GM12878 (cell line): Measurements from ENCODE around the gene UFD1. TPM values are rescaled to one million over a fixed set of nuclear protein-coding genes. Genes with fewer than 3 reads are reported as not detected.

Experiments
- ATAC-seq: fragments of 200-7000 bp; cut with Tn5 transposase; 3 replicates; pipeline ENCODE4 v1.9.1; 2020; ENCODE audit warnings: mild to moderate bottlenecking, moderate library complexity
- BruUV-seq: library from RNA; stranded (reverse); fragments of 400-500 nt; replicated peaks from 2 replicates; lab custom pipeline; 2021; lab: Mats Ljungman, UMichigan
- CTCF ChIA-PET: fragments of 300-600 bp; sonication (Branson Sonifier 250); formaldehyde crosslinking; extraction: SDS; loops from one replicate; lab custom pipeline; 2021; ENCODE audit warnings: inconsistent platforms; lab: Yijun Ruan, JAX
- POLR2A ChIA-PET: fragments of 350-600 bp; formaldehyde crosslinking; extraction: SDS; loops from one replicate; lab custom pipeline; 2021; ENCODE audit warnings: inconsistent platforms; lab: Charles Lee
- RAD21 ChIA-PET: fragments of 300-600 bp; sonication (Branson Sonifier 250); formaldehyde crosslinking; loops from one replicate; lab custom pipeline; 2023; ENCODE audit warnings: antibody characterized with exemption; ENCODE audit not compliant: unreplicated experiment; lab: Charles Lee
- SMC1A ChIA-PET: fragments of 300-600 bp; sonication (Branson Sonifier 250); formaldehyde crosslinking; loops from one replicate; lab custom pipeline; 2023; ENCODE audit not compliant: unreplicated experiment, uncharacterized antibody; lab: Charles Lee
- DNase-seq: peaks from one replicate; pipeline ENCODE4 v3.0.0-alpha.2; 2011; ENCODE audit warnings: low read depth, low spot score
- FAIRE-seq: peaks from 3 replicates; lab custom pipeline; 2011; peaks lifted over from hg19 to GRCh38; lab: Jason Lieb, UNC
- H2AFZ ChIP-seq: 2 replicates; pipeline ENCODE4 v1.6.0; 2011; ENCODE audit warnings: low read depth, low read length, control low read depth; ENCODE audit not compliant: control insufficient read depth
- H3K27ac ChIP-seq: 2 replicates; pipeline ENCODE4 v1.5.1; 2011; ENCODE audit warnings: control low read depth; ENCODE audit not compliant: control insufficient read depth, insufficient read depth
- H3K27me3 ChIP-seq, 2 experiments: replicated peaks in 1 of 2; 2 replicates each; pipeline versions ENCODE4 v1.6.0 to v1.6.1; 2011; ENCODE audit warnings: low read length in 1 of 2; ENCODE audit not compliant: control insufficient read depth in 2 of 2, insufficient read depth in 2 of 2
- H3K36me3 ChIP-seq, 2 experiments: 2 replicates each; pipeline ENCODE4 v1.5.1; 2011; ENCODE audit warnings: low read length in 1 of 2; ENCODE audit not compliant: control insufficient read depth in 2 of 2, insufficient read depth in 2 of 2
- H3K4me1 ChIP-seq: 2 replicates; pipeline ENCODE4 v1.6.1; 2011; ENCODE audit warnings: mild to moderate bottlenecking, low read length, moderate library complexity, mixed read lengths; ENCODE audit not compliant: control insufficient read depth, insufficient read depth
- H3K4me2 ChIP-seq: 2 replicates; pipeline ENCODE4 v1.6.0; 2011; ENCODE audit warnings: control low read depth; ENCODE audit not compliant: control insufficient read depth, insufficient read depth
- H3K4me3 ChIP-seq: fragments of 200-600 bp; sonication (generic); 2 replicates; pipeline ENCODE4 v1.5.1; 2016
- H3K79me2 ChIP-seq: 2 replicates; pipeline ENCODE4 v1.6.0; 2011; ENCODE audit warnings: low read length; ENCODE audit not compliant: control insufficient read depth, insufficient read depth
- H3K9ac ChIP-seq: 2 replicates; pipeline ENCODE4 v1.8.0; 2011; ENCODE audit warnings: low read length, control low read depth, mixed read lengths; ENCODE audit not compliant: control insufficient read depth, insufficient read depth
- H3K9me3 ChIP-seq: replicated peaks from 3 replicates; pipeline ENCODE4 v1.5.1; 2011; ENCODE audit warnings: mild to moderate bottlenecking, low read length; ENCODE audit not compliant: control insufficient read depth, insufficient read depth
- H4K20me1 ChIP-seq: 2 replicates; pipeline ENCODE4 v1.6.0; 2011; ENCODE audit not compliant: control insufficient read depth, insufficient read depth
- CBX5 ChIP-seq: sonication (generic); IDR thresholded peaks from 2 replicates; pipeline ENCODE4 v1.6.1; 2016; ENCODE audit warnings: low read depth, moderate library complexity, mild to moderate bottlenecking, inconsistent platforms
- HDAC2 ChIP-seq: fragments of 200-600 bp; sonication (generic); IDR thresholded peaks from 2 replicates; pipeline ENCODE4 v1.6.1; 2017
- KDM1A ChIP-seq: fragments of 200-600 bp; sonication (generic); IDR thresholded peaks from 2 replicates; pipeline ENCODE4 v1.6.1; 2016; ENCODE audit warnings: borderline replicate concordance
- MAX ChIP-seq: IDR thresholded peaks from 2 replicates; pipeline ENCODE4 v1.6.1; 2012; ENCODE audit warnings: low read depth, low read length, improper control_type of control experiment
- MEF2B ChIP-seq: fragments of 450-650 bp; IDR thresholded peaks from 2 replicates; pipeline ENCODE4 v1.6.1; 2018; ENCODE audit warnings: mild to moderate bottlenecking, moderate library complexity; ENCODE audit not compliant: partially characterized antibody, poor library complexity, severe bottlenecking
- SUZ12 ChIP-seq: fragments of 200-600 bp; sonication (generic); IDR thresholded peaks from one replicate; pipeline ENCODE4 v1.6.1; 2018; ENCODE audit warnings: antibody characterized with exemption, mild to moderate bottlenecking; ENCODE audit not compliant: unreplicated experiment
- ZNF24 ChIP-seq: fragments of 450-650 bp; IDR thresholded peaks from 2 replicates; pipeline ENCODE4 v1.6.1; 2017; ENCODE audit warnings: antibody characterized with exemption, mild to moderate bottlenecking
- WGBS: methylation state at CpG from one replicate; pipeline ENCODE4 v1.1.6; 2016; ENCODE audit warnings: low lambda C conversion rate; ENCODE audit not compliant: insufficient replicate concordance, insufficient coverage; ENCODE audit errors: missing lambda C conversion rate; 5-methylcytosine and 5-hydroxymethylcytosine counted together
- in situ Hi-C: fragments of 300-500 bp; cut with MboI; formaldehyde crosslinking; loops from 9 replicates; pipeline ENCODE4 v1.14.3; 2018; ENCODE audit warnings: mixed read lengths
- intact Hi-C: fragments of 100-400 bp; cut with micrococcal nuclease; formaldehyde crosslinking; loops from one replicate; pipeline ENCODE4 v1.14.2; 2022; ENCODE audit not compliant: unreplicated experiment
- polyA plus RNA-seq, 11 experiments: library from polyadenylated mRNA; depleted of rRNA in 4 of 11; unstranded in 6 of 11; stranded (reverse) in 5 of 11; fragments of >200 nt; fragmentation: Nextera tagmentation in 4 of 11; fragmentation: Illumina TruSeq in 1 of 11; extraction: Ambion mirVana in 4 of 11; extraction: Trizol in 1 of 11; gene quantifications; 1 replicate in 1 of 11; 2 replicates in 10 of 11; pipeline versions ENCODE4 v1.2.1 to v1.2.3, GENCODE V29; 2011 to 2016; ENCODE audit warnings: inconsistent platforms in 2 of 11, missing spikeins in 2 of 11, low read depth in 1 of 11
- total RNA-seq, 4 experiments: library from RNA; depleted of rRNA in 3 of 4; stranded (reverse); fragments of >200 nt in 3 of 4; fragmentation: Illumina TruSeq in 1 of 4; extraction: Trizol in 1 of 4; gene quantifications; 2 replicates each; pipeline versions ENCODE4 v1.2.1 to v1.2.3, GENCODE V29; 2013 to 2021

UFD1 gene
- total and polyA plus RNA-seq, 10 of the 15 experiments (the other 5 are each of a cell fraction or from before 2014, with no cell fraction given) = 67.2 to 143 (median 117) TPM

GRCh38 chr22:19407649-19408606 is 71.1 kb downstream of the UFD1 start:
- CTCF ChIA-PET = interaction anchor here (1.1 kb wide), 1 partner anchor 16 kb away, joined by 4 read pairs; no protein-coding TSS in a partner anchor
- H3K9me3 ChIP-seq = no peaks in the 10 kb centered on the region
- no peaks in the 10 kb centered on the region for H3K27me3 ChIP-seq
- SMC1A ChIA-PET = interaction anchor here (0.6 kb wide), 1 partner anchor 8 kb away, joined by 3 read pairs; no protein-coding TSS in a partner anchor
- no peak overlapping the region for H3K9ac ChIP-seq
- WGBS = 96% methylated on average over 16 of the region's 16 CpGs
- FAIRE-seq (no peak), DNase-seq (no peak), ATAC-seq (no peak)
- peaks cover 11% of the 10 kb centered on the region for H3K79me2 ChIP-seq
- H3K27ac ChIP-seq = no peak overlapping the region
- TF ChIP-seq SUZ12 = no peak
- TF ChIP-seq ZNF24 = no peak
- TF ChIP-seq CBX5 = no peak
- TF ChIP-seq KDM1A = no peak
- no peak for TF ChIP-seq MAX
- TF ChIP-seq MEF2B = no peak
- no peak for TF ChIP-seq HDAC2
- peaks cover 19 to 34% of the 10 kb centered on the region in 2 experiments; a peak in 3 of 4 replicates for H3K36me3 ChIP-seq
- no TSS peak for BruUV-seq
- RAD21 ChIA-PET = no interaction called here
- H3K4me1 ChIP-seq = no peaks in the 10 kb centered on the region; the same call in 1 of the 2 replicates
- intact Hi-C loops = no loop called here
- H3K4me2 ChIP-seq = no peak overlapping the region
- no peak overlapping the region for H2AFZ ChIP-seq
- H4K20me1 ChIP-seq = no peaks in the 10 kb centered on the region
- in situ Hi-C loops = no loop called here
- POLR2A ChIA-PET = no interaction called here
- H3K4me3 ChIP-seq = no peak overlapping the region
